ENCODE data around the gene PLEKHA4. TPM values are rescaled to one million over a fixed set of nuclear protein-coding genes. Genes with fewer than 3 reads are reported as not detected.

The PLEKHA4 gene
- total and polyA plus RNA-seq, 2 experiments from 2014 or later, result 12.2 to 12.3 TPM

DNA sequence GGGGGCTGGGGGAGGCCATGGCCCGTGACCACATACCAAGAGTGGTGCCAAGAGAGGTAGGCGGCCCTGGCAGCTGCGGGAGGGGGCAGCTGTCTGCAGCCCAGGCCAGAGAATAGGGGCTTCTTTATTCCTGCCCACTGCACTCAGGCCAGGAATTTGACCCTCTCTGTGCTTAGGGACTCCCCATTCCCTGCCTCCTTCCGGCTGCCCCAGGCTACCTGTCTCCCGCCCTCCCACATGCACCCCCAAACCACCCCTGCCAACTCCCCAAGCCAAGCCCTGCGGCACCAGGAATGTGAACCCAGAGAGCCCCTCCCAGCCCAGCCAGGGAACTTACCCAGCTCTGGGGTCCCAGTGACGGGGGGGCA is 687 bp downstream of the PLEKHA4 start:
- Histone ChIP-seq H2AFZ (peak overlapping the region; percentile 99), H3K36me3 (ENCODE audit: insufficient read depth) (no peaks in the 10 kb centered on the region), H4K20me1 (replicated peaks; ENCODE audit: insufficient read depth) (no peaks in the 10 kb centered on the region), H3K4me1 (ENCODE audit: insufficient read depth) (peaks cover 8% of the 10 kb centered on the region; the same call in 1 of the 2 replicates), H3K27ac (ENCODE audit: low read depth) (no peak overlapping the region), H3K4me3 (peak overlapping the region; percentile 38; the same call in 1 of the 2 replicates), H3K79me2 (replicated peaks; ENCODE audit: insufficient read depth) (no peaks in the 10 kb centered on the region; the same call in 1 of the 2 replicates), H3F3A (replicated peaks; ENCODE audit: low read depth) (peaks cover 7% of the 10 kb centered on the region), H3K4me2 (peak overlapping the region; percentile 78), H3K27me3 (ENCODE audit: insufficient read depth) (no peaks in the 10 kb centered on the region), H3K9me2 (ENCODE audit: insufficient read depth) (no peaks in the 10 kb centered on the region)
- peaks cover 4% of the 10 kb centered on the region; the same call in 1 of the 3 replicates for H3K9me3 Mint-ChIP-seq
- DNase-seq (ENCODE audit: low spot score), result no peak
- TF ChIP-seq ZNF331 (CRISPR knock-in tag; IDR thresholded peaks at IDR 0.05; ENCODE audit: low read depth), result no peak
- TF ChIP-seq NANOG (IDR thresholded peaks at IDR 0.05; ENCODE audit: borderline replicate concordance), result no peak
- TF ChIP-seq, protein P1, sequence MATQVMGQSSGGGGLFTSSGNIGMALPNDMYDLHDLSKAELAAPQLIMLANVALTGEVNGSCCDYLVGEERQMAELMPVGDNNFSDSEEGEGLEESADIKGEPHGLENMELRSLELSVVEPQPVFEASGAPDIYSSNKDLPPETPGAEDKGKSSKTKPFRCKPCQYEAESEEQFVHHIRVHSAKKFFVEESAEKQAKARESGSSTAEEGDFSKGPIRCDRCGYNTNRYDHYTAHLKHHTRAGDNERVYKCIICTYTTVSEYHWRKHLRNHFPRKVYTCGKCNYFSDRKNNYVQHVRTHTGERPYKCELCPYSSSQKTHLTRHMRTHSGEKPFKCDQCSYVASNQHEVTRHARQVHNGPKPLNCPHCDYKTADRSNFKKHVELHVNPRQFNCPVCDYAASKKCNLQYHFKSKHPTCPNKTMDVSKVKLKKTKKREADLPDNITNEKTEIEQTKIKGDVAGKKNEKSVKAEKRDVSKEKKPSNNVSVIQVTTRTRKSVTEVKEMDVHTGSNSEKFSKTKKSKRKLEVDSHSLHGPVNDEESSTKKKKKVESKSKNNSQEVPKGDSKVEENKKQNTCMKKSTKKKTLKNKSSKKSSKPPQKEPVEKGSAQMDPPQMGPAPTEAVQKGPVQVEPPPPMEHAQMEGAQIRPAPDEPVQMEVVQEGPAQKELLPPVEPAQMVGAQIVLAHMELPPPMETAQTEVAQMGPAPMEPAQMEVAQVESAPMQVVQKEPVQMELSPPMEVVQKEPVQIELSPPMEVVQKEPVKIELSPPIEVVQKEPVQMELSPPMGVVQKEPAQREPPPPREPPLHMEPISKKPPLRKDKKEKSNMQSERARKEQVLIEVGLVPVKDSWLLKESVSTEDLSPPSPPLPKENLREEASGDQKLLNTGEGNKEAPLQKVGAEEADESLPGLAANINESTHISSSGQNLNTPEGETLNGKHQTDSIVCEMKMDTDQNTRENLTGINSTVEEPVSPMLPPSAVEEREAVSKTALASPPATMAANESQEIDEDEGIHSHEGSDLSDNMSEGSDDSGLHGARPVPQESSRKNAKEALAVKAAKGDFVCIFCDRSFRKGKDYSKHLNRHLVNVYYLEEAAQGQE (IDR thresholded peaks at IDR 0.05; ENCODE audit: unreplicated experiment), result no peak
- TF ChIP-seq EZH2phosphoT487 (IDR thresholded peaks at IDR 0.05; ENCODE audit: unreplicated experiment), result no peak
- TF ChIP-seq, protein P2, sequence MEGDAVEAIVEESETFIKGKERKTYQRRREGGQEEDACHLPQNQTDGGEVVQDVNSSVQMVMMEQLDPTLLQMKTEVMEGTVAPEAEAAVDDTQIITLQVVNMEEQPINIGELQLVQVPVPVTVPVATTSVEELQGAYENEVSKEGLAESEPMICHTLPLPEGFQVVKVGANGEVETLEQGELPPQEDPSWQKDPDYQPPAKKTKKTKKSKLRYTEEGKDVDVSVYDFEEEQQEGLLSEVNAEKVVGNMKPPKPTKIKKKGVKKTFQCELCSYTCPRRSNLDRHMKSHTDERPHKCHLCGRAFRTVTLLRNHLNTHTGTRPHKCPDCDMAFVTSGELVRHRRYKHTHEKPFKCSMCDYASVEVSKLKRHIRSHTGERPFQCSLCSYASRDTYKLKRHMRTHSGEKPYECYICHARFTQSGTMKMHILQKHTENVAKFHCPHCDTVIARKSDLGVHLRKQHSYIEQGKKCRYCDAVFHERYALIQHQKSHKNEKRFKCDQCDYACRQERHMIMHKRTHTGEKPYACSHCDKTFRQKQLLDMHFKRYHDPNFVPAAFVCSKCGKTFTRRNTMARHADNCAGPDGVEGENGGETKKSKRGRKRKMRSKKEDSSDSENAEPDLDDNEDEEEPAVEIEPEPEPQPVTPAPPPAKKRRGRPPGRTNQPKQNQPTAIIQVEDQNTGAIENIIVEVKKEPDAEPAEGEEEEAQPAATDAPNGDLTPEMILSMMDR (conservative IDR thresholded peaks at IDR 0.05; ENCODE audit: low read depth in 2 of 2), result no peak
- TF ChIP-seq, protein P3, sequence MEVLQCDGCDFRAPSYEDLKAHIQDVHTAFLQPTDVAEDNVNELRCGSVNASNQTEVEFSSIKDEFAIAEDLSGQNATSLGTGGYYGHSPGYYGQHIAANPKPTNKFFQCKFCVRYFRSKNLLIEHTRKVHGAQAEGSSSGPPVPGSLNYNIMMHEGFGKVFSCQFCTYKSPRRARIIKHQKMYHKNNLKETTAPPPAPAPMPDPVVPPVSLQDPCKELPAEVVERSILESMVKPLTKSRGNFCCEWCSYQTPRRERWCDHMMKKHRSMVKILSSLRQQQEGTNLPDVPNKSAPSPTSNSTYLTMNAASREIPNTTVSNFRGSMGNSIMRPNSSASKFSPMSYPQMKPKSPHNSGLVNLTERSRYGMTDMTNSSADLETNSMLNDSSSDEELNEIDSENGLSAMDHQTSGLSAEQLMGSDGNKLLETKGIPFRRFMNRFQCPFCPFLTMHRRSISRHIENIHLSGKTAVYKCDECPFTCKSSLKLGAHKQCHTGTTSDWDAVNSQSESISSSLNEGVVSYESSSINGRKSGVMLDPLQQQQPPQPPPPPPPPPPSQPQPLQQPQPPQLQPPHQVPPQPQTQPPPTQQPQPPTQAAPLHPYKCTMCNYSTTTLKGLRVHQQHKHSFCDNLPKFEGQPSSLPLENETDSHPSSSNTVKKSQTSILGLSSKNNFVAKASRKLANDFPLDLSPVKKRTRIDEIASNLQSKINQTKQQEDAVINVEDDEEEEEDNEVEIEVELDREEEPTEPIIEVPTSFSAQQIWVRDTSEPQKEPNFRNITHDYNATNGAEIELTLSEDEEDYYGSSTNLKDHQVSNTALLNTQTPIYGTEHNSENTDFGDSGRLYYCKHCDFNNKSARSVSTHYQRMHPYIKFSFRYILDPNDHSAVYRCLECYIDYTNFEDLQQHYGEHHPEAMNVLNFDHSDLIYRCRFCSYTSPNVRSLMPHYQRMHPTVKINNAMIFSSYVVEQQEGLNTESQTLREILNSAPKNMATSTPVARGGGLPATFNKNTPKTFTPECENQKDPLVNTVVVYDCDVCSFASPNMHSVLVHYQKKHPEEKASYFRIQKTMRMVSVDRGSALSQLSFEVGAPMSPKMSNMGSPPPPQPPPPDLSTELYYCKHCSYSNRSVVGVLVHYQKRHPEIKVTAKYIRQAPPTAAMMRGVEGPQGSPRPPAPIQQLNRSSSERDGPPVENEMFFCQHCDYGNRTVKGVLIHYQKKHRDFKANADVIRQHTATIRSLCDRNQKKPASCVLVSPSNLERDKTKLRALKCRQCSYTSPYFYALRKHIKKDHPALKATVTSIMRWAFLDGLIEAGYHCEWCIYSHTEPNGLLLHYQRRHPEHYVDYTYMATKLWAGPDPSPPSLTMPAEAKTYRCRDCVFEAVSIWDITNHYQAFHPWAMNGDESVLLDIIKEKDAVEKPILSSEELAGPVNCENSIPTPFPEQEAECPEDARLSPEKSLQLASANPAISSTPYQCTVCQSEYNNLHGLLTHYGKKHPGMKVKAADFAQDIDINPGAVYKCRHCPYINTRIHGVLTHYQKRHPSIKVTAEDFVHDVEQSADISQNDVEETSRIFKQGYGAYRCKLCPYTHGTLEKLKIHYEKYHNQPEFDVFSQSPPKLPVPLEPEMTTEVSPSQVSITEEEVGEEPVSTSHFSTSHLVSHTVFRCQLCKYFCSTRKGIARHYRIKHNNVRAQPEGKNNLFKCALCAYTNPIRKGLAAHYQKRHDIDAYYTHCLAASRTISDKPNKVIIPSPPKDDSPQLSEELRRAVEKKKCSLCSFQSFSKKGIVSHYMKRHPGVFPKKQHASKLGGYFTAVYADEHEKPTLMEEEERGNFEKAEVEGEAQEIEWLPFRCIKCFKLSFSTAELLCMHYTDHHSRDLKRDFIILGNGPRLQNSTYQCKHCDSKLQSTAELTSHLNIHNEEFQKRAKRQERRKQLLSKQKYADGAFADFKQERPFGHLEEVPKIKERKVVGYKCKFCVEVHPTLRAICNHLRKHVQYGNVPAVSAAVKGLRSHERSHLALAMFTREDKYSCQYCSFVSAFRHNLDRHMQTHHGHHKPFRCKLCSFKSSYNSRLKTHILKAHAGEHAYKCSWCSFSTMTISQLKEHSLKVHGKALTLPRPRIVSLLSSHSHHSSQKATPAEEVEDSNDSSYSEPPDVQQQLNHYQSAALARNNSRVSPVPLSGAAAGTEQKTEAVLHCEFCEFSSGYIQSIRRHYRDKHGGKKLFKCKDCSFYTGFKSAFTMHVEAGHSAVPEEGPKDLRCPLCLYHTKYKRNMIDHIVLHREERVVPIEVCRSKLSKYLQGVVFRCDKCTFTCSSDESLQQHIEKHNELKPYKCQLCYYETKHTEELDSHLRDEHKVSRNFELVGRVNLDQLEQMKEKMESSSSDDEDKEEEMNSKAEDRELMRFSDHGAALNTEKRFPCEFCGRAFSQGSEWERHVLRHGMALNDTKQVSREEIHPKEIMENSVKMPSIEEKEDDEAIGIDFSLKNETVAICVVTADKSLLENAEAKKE (CRISPR knock-in tag; IDR thresholded peaks at IDR 0.05), result no peak
- TF ChIP-seq POLR2AphosphoS5 (IDR thresholded peaks at IDR 0.05; ENCODE audit: low read depth), result no peak
- TF ChIP-seq CREB1 (CRISPR knock-in tag; IDR thresholded peaks at IDR 0.05; ENCODE audit: low read depth), result no peak
- no peak for TF ChIP-seq EZH2 (IDR thresholded peaks at IDR 0.05; ENCODE audit: low read depth, unreplicated experiment)
- TF ChIP-seq, protein P4, sequence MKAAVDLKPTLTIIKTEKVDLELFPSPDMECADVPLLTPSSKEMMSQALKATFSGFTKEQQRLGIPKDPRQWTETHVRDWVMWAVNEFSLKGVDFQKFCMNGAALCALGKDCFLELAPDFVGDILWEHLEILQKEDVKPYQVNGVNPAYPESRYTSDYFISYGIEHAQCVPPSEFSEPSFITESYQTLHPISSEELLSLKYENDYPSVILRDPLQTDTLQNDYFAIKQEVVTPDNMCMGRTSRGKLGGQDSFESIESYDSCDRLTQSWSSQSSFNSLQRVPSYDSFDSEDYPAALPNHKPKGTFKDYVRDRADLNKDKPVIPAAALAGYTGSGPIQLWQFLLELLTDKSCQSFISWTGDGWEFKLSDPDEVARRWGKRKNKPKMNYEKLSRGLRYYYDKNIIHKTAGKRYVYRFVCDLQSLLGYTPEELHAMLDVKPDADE (IDR thresholded peaks at IDR 0.05), result no peak
- no peak for TF ChIP-seq STAT1 (IDR thresholded peaks at IDR 0.05; ENCODE audit: unreplicated experiment)
- TF ChIP-seq ZNF114 (CRISPR knock-in tag; IDR thresholded peaks at IDR 0.05), result no peak
- no peak for TF ChIP-seq JUNB (IDR thresholded peaks at IDR 0.05; ENCODE audit: unreplicated experiment)
- ATAC-seq, result no peak; the same call in 2 of the 3 replicates
- peaks cover 13% of the 10 kb centered on the region for H3K36me3 Mint-ChIP-seq (ENCODE audit: low read depth)
- H3K4me3 Mint-ChIP-seq, result peak overlapping the region; percentile 58; the same call in 2 of the 3 replicates
- peaks cover 21% of the 10 kb centered on the region for H3K4me1 Mint-ChIP-seq
- no peak overlapping the region for H3K27ac Mint-ChIP-seq
- peaks cover 9% of the 10 kb centered on the region for H3K27me3 Mint-ChIP-seq (ENCODE audit: insufficient read depth, low read depth, poor library complexity)
